DND-41 (cell line): ENCODE measurements around the gene CCDC40.

Experiments used
- CTCF ChIP-seq: IDR thresholded peaks from 2 replicates; pipeline ENCODE4 v1.5.1; 2012; ENCODE audit warnings: borderline replicate concordance, low read length, moderate library complexity, mild to moderate bottlenecking; ENCODE audit not compliant: poor library complexity, severe bottlenecking; ENCODE audit errors: extremely low read depth
- EZH2 ChIP-seq: IDR thresholded peaks from 3 replicates; pipeline ENCODE4 v1.6.1; 2012; ENCODE audit warnings: borderline replicate concordance, low read depth, mild to moderate bottlenecking, moderate library complexity, low read length, inconsistent platforms; ENCODE audit not compliant: severe bottlenecking

- TF ChIP-seq CTCF (no peak), EZH2 (no peak)
Observed at GRCh38 chr17:80129006-80129565, 92.6 kb downstream of the CCDC40 start.
